Measurements from ENCODE around the gene ANXA4.

DNA sequence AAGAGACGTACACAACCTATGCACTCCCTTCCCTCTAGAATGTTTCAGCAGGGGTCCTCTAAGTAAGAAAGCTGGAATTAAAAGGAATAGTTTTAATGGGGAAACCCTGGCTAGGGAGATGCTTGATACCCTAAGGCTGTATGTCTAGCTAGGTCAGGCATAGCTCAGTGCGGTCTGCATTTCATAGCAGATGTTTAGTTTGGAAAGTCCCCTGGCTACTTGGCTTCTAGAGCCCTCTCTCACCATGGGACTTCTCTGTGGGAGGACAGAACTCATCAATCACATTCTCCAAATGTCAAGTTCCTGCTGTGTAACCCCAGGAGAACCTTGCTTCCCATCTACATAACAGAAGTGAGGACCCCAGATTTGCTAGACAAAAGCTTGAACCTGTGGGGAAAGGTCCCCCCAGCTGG is 24.1 kb upstream of the ANXA4 start:
- TF ChIP-seq, protein P1, sequence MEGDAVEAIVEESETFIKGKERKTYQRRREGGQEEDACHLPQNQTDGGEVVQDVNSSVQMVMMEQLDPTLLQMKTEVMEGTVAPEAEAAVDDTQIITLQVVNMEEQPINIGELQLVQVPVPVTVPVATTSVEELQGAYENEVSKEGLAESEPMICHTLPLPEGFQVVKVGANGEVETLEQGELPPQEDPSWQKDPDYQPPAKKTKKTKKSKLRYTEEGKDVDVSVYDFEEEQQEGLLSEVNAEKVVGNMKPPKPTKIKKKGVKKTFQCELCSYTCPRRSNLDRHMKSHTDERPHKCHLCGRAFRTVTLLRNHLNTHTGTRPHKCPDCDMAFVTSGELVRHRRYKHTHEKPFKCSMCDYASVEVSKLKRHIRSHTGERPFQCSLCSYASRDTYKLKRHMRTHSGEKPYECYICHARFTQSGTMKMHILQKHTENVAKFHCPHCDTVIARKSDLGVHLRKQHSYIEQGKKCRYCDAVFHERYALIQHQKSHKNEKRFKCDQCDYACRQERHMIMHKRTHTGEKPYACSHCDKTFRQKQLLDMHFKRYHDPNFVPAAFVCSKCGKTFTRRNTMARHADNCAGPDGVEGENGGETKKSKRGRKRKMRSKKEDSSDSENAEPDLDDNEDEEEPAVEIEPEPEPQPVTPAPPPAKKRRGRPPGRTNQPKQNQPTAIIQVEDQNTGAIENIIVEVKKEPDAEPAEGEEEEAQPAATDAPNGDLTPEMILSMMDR (conservative IDR thresholded peaks at IDR 0.05 in 1 of 2, IDR thresholded peaks at IDR 0.05 in 1 of 2; ENCODE audit: extremely low read depth in 1 of 2, insufficient read depth in 1 of 2, low read depth in 1 of 2, low read length in 2 of 2) = no peak
- TF ChIP-seq EZH2 (IDR thresholded peaks at IDR 0.05; ENCODE audit: borderline replicate concordance, low read length) = no peak

Measured in mammary epithelial cell (primary cell).